CD14-positive monocyte (primary cell): ENCODE measurements around the gene NPHP3. TPM values are rescaled to one million over a fixed set of nuclear protein-coding genes. Genes with fewer than 3 reads are reported as not detected.

Experiments used
- DNase-seq, 3 donors: peaks; one replicate each; pipeline ENCODE4 v3.0.0-alpha.2; 2011 to 2022
- H2AFZ ChIP-seq: 2 replicates; pipeline ENCODE4 v1.6.0; 2012; ENCODE audit warnings: mild to moderate bottlenecking, low read depth, low read length, inconsistent platforms; ENCODE audit not compliant: insufficient read depth, poor library complexity, severe bottlenecking
- H3K27ac ChIP-seq, 2 donors: 1 replicate in 1 of 2; 2 replicates in 1 of 2; pipeline ENCODE4 v1.5.1; 2012 to 2013; ENCODE audit warnings: low read length in 2 of 2, control low read depth in 1 of 2, inconsistent platforms in 1 of 2, low read depth in 1 of 2, mild to moderate bottlenecking in 1 of 2
- H3K27me3 ChIP-seq, 2 donors: one replicate each; pipeline versions ENCODE4 v1.6.0 to v1.6.1; 2011 to 2013; ENCODE audit warnings: low read length in 2 of 2; ENCODE audit not compliant: control insufficient read depth in 2 of 2, insufficient read depth in 2 of 2
- H3K36me3 ChIP-seq, 2 donors: replicated peaks in 1 of 2; 1 replicate in 1 of 2; 2 replicates in 1 of 2; pipeline versions ENCODE4 v1.5.1 to v1.6.1; 2012 to 2013; ENCODE audit warnings: low read length in 2 of 2, control low read depth in 1 of 2, inconsistent platforms in 1 of 2, mild to moderate bottlenecking in 1 of 2; ENCODE audit not compliant: insufficient read depth in 2 of 2, control insufficient read depth in 1 of 2
- H3K4me1 ChIP-seq, 2 donors: 1 replicate in 1 of 2; 2 replicates in 1 of 2; pipeline versions ENCODE4 v1.5.1 to v1.6.1; 2012 to 2013; ENCODE audit warnings: low read length in 2 of 2, control low read depth in 1 of 2, inconsistent platforms in 1 of 2, mild to moderate bottlenecking in 1 of 2, moderate library complexity in 1 of 2; ENCODE audit not compliant: insufficient read depth in 2 of 2, control insufficient read depth in 1 of 2
- H3K4me2 ChIP-seq: replicated peaks from 2 replicates; pipeline ENCODE3; 2012; ENCODE audit warnings: low read length, moderate library complexity, mild to moderate bottlenecking; ENCODE audit not compliant: poor library complexity, severe bottlenecking; ENCODE audit errors: extremely low read depth
- H3K4me3 ChIP-seq, 3 experiments: fragments of 200-600 bp in 1 of 3; sonication (generic) in 1 of 3; replicated peaks in 1 of 3; 1 replicate in 2 of 3; 2 replicates in 1 of 3; pipeline ENCODE4 v1.5.1; 2011 to 2013; ENCODE audit warnings: low read length in 3 of 3, mild to moderate bottlenecking in 3 of 3, control low read depth in 2 of 3, low read depth in 2 of 3, inconsistent platforms in 1 of 3, moderate library complexity in 1 of 3
- H3K79me2 ChIP-seq: 2 replicates; pipeline ENCODE4 v1.6.0; 2012; ENCODE audit warnings: mild to moderate bottlenecking, control low read depth, inconsistent platforms, low read length, moderate library complexity; ENCODE audit not compliant: insufficient read depth
- H3K9ac ChIP-seq: 2 replicates; pipeline ENCODE4 v1.6.0; 2017; ENCODE audit warnings: low read length, mild to moderate bottlenecking; ENCODE audit not compliant: insufficient read depth, poor library complexity, severe bottlenecking
- H3K9me3 ChIP-seq, 2 donors: replicated peaks in 1 of 2; 1 replicate in 1 of 2; 2 replicates in 1 of 2; pipeline versions ENCODE4 v1.5.1 to v1.6.1; 2012 to 2013; ENCODE audit warnings: low read length in 2 of 2, control low read depth in 1 of 2; ENCODE audit not compliant: control insufficient read depth in 1 of 2, insufficient read depth in 1 of 2
- H4K20me1 ChIP-seq: 2 replicates; pipeline ENCODE4 v1.6.0; 2012; ENCODE audit warnings: mild to moderate bottlenecking, low read length, control low read depth, moderate library complexity; ENCODE audit not compliant: insufficient read depth
- H3K27ac Mint-ChIP-seq, 7 donors: one replicate each; pipeline ENCODE4 v1.8.0; 2020; ENCODE audit warnings: mild to moderate bottlenecking in 7 of 7, mixed read lengths in 7 of 7, moderate library complexity in 6 of 7, inconsistent platforms in 2 of 7
- H3K27me3 Mint-ChIP-seq, 3 donors: one replicate each; pipeline ENCODE4 v1.8.0; 2021 to 2022; ENCODE audit warnings: low read depth in 3 of 3, mild to moderate bottlenecking in 3 of 3, mixed read lengths in 3 of 3, moderate library complexity in 3 of 3, inconsistent platforms in 1 of 3
- H3K36me3 Mint-ChIP-seq, 2 donors: one replicate each; pipeline ENCODE4 v1.8.0; 2020; ENCODE audit warnings: mixed read lengths in 2 of 2, inconsistent platforms in 1 of 2, mild to moderate bottlenecking in 1 of 2
- H3K4me1 Mint-ChIP-seq: one replicate; pipeline ENCODE4 v1.8.0; 2020; ENCODE audit warnings: mild to moderate bottlenecking, mixed read lengths
- H3K4me3 Mint-ChIP-seq, 2 donors: one replicate each; pipeline ENCODE4 v1.8.0; 2020; ENCODE audit warnings: mild to moderate bottlenecking in 2 of 2, mixed read lengths in 2 of 2, moderate library complexity in 1 of 2
- H3K9me3 Mint-ChIP-seq, 7 donors: one replicate each; pipeline ENCODE4 v1.8.0; 2020 to 2022; ENCODE audit warnings: mixed read lengths in 7 of 7, mild to moderate bottlenecking in 6 of 7, moderate library complexity in 6 of 7, inconsistent platforms in 2 of 7
- CTCF ChIP-seq: fragments of 200-600 bp; IDR thresholded peaks from one replicate; pipeline ENCODE4 v1.8.0; 2022; ENCODE audit warnings: antibody characterized with exemption, mild to moderate bottlenecking
- WGBS: methylation state at CpG from one replicate; pipeline ENCODE4 v1.1.5; 2013; ENCODE audit warnings: missing lambda C conversion rate; ENCODE audit not compliant: insufficient coverage; 5-methylcytosine and 5-hydroxymethylcytosine counted together
- intact Hi-C, 2 donors: fragments of 100-400 bp; cut with micrococcal nuclease; formaldehyde crosslinking; loops; one replicate each; pipeline versions ENCODE4 v1.15.0 to v1.15.1; 2023
- polyA minus RNA-seq: library from RNA; depleted of rRNA, polyadenylated mRNA; stranded (reverse); fragments of >200 nt; gene quantifications from 2 replicates; pipeline ENCODE4 v1.2.3, GENCODE V29; 2012
- polyA plus RNA-seq, 3 donors: library from polyadenylated mRNA; depleted of rRNA in 1 of 3; unstranded in 2 of 3; stranded (reverse) in 1 of 3; fragments of 300-500 nt in 2 of 3; fragments of >200 nt in 1 of 3; fragmentation: Illumina TruSeq in 2 of 3; gene quantifications; 1 replicate in 2 of 3; 2 replicates in 1 of 3; pipeline ENCODE4 v1.2.3, GENCODE V29; 2012 to 2021
- total RNA-seq, 12 experiments: library from RNA in 1 of 12; stranded (reverse) in 1 of 12; fragments of 120-200 nt in 1 of 12; gene quantifications; one replicate each; pipeline ENCODE4 v1.2.4 and lab custom pipeline; 2013 to 2026; ENCODE audit warnings: mixed read lengths in 6 of 12, inconsistent platforms in 1 of 12

Gene NPHP3
- 18.6 TPM for total RNA-seq (2013)
- polyA plus RNA-seq (10 to 100 TPM in 1 of 3 donors, 1 to 10 TPM in 2; 1.3 to 15.0 (median 2.0) TPM), polyA minus RNA-seq (4.3 and 10.1 TPM in 2 replicates), total RNA-seq (lab: John Stamatoyannopoulos, UW) (1.7 to 10.7 (median 4.8) reads per million in 11 experiments)

DNA sequence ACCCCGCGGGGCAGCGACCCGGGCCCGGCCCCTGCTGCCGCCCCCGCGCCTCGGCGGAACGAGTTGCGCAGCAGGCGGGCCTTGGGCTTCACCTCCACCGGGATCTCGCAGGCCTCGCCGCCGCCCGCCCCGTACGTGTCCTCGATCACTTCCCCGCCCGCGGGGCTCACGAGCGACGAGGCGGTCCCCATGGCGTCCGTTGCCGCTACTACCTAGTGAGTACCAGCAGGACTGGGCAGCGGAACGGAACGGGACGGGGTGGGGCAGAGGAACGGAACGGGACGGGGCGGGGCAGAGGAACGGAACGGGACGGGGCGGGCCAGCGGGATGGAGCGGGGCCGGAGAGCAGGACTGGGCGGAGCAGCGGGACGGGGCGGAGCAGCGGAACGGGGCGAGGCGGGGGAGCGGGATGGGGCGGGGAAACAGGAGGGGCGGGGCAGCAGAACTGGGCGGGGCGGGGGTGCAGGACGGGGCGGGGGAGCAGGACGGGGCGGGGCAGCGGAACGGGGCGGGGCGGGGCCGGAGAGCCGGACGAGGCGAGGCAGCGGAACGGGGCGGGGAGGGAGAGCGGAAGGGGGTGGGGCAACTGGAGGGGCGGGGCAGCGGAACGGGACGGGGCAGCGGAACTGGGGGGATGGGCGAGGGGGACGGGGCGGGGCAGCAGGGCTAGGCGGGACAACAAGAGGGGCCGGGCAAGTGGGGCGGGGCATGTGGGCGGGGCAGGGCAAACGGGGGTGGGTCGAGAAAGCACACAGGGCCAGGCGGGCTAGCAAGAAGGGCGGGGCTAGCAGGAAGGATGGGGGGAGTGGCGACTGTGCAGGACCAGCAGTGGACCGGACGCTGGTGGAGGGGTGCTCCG is at the start of gene NPHP3:
NPHP3 (minus strand) TSS at position 245 of the 859 bp plus-strand sequence; CDS start at position 191, 54 bp downstream.
- H3K27me3 Mint-ChIP-seq, result no peaks in the 10 kb centered on the region
- WGBS, result under 1% methylated on average over 58 of the region's 96 CpGs

More for the DNA sequence above, at the start of gene NPHP3:
- intact Hi-C loops, result loop anchor here (2.0 to 10.0 kb wide), 5 partner anchors 850 to 1340 kb away; partner anchors contain the start of genes CDV3 (in 2 of the 2), SRPRB (in 2 of the 2), TOPBP1 (in 2 of the 2) and NUDT16 (in 1 of the 2)
- Histone ChIP-seq H3K4me3 (peak within 1 kb of the TSS; percentile 68 to 92 (median 89)), H3K27me3 (no peaks in the 10 kb centered on the region), H2AFZ (peak within 1 kb of the TSS; percentile 94), H3K36me3 (peaks cover 9 to 19% of the 10 kb centered on the region in 2 donors), H3K9ac (peak within 1 kb of the TSS; percentile 89), H3K9me3 (no peaks in the 10 kb centered on the region), H3K27ac (peak within 1 kb of the TSS; percentile 63 to 84), H3K79me2 (peaks cover 8% of the 10 kb centered on the region), H3K4me2 (peak within 1 kb of the TSS; percentile 89), H4K20me1 (no peaks in the 10 kb centered on the region), H3K4me1 (peaks cover 21 to 26% of the 10 kb centered on the region in 2 donors)
- Mint-ChIP-seq H3K4me3 (peak within 1 kb of the TSS; percentile 91), H3K4me1 (peaks cover 25% of the 10 kb centered on the region), H3K9me3 (no peaks in the 10 kb centered on the region), H3K36me3 (peaks cover 11 to 12% of the 10 kb centered on the region in 2 donors), H3K27ac (peak within 1 kb of the TSS; percentile 70 to 90 (median 88))
- TF ChIP-seq CTCF, result no peak
- DNase-seq, result peak; percentile 84 to 96 (median 94)
